IPS-18a (cell line): Measurements from ENCODE around the gene LRRK1.

ENCODE experiments used
- H3K27ac ChIP-seq: one replicate; pipeline ENCODE4 v1.5.1; 2013; ENCODE audit warnings: low read length
- H3K27me3 ChIP-seq: one replicate; pipeline ENCODE4 v1.6.1; 2013; ENCODE audit warnings: mild to moderate bottlenecking, low read length; ENCODE audit not compliant: control insufficient read depth, insufficient read depth
- H3K36me3 ChIP-seq: one replicate; pipeline ENCODE4 v1.6.1; 2013; ENCODE audit warnings: low read depth, low read length; ENCODE audit not compliant: control insufficient read depth
- H3K4me1 ChIP-seq: one replicate; pipeline ENCODE4 v1.6.1; 2013; ENCODE audit warnings: low read depth, low read length; ENCODE audit not compliant: control insufficient read depth
- H3K4me3 ChIP-seq: one replicate; pipeline ENCODE4 v1.5.1; 2013; ENCODE audit warnings: low read length
- H3K9ac ChIP-seq: one replicate; pipeline ENCODE4 v1.6.1; 2013; ENCODE audit warnings: mild to moderate bottlenecking, low read length, moderate library complexity
- H3K9me3 ChIP-seq: one replicate; pipeline ENCODE4 v1.6.1; 2013; ENCODE audit warnings: low read depth, low read length; ENCODE audit not compliant: control insufficient read depth

The LRRK1 gene

GRCh38 chr15:101045236-101045646, 126.1 kb downstream of the LRRK1 start:
- H3K4me3 ChIP-seq = no peak overlapping the region
- H3K4me1 ChIP-seq = peaks cover 23% of the 10 kb centered on the region
- no peak overlapping the region for H3K9ac ChIP-seq
- no peaks in the 10 kb centered on the region for H3K9me3 ChIP-seq
- peaks cover 29% of the 10 kb centered on the region for H3K27me3 ChIP-seq
- no peaks in the 10 kb centered on the region for H3K36me3 ChIP-seq
- no peak overlapping the region for H3K27ac ChIP-seq

GRCh38 chr15:101045835-101046691, 126.9 kb downstream of the LRRK1 start:
- no peaks in the 10 kb centered on the region for H3K9me3 ChIP-seq
- H3K9ac ChIP-seq = no peak overlapping the region
- H3K27ac ChIP-seq = no peak overlapping the region
- peaks cover 23% of the 10 kb centered on the region for H3K4me1 ChIP-seq
- H3K4me3 ChIP-seq = no peak overlapping the region
- no peaks in the 10 kb centered on the region for H3K36me3 ChIP-seq
- H3K27me3 ChIP-seq = peaks cover 29% of the 10 kb centered on the region

GRCh38 chr15:101046826-101047225, 127.7 kb downstream of the LRRK1 start:
- Histone ChIP-seq H3K4me3 (no peak overlapping the region), H3K36me3 (no peaks in the 10 kb centered on the region), H3K9ac (no peak overlapping the region), H3K4me1 (peaks cover 23% of the 10 kb centered on the region), H3K27ac (no peak overlapping the region), H3K27me3 (peaks cover 29% of the 10 kb centered on the region), H3K9me3 (no peaks in the 10 kb centered on the region)

GRCh38 chr15:101047301-101047781, 128.2 kb downstream of the LRRK1 start:
- Histone ChIP-seq H3K4me3 (peak overlapping the region; percentile 17), H3K9me3 (no peaks in the 10 kb centered on the region), H3K4me1 (peaks cover 23% of the 10 kb centered on the region), H3K27ac (no peak overlapping the region), H3K9ac (no peak overlapping the region), H3K27me3 (peaks cover 29% of the 10 kb centered on the region), H3K36me3 (no peaks in the 10 kb centered on the region)

GRCh38 chr15:101048176-101048575, 129.0 kb downstream of the LRRK1 start:
- H3K9ac ChIP-seq = no peak overlapping the region
- H3K9me3 ChIP-seq = no peaks in the 10 kb centered on the region
- peaks cover 29% of the 10 kb centered on the region for H3K27me3 ChIP-seq
- no peak overlapping the region for H3K4me3 ChIP-seq
- no peak overlapping the region for H3K27ac ChIP-seq
- H3K36me3 ChIP-seq = no peaks in the 10 kb centered on the region
- H3K4me1 ChIP-seq = peaks cover 23% of the 10 kb centered on the region

GRCh38 chr15:101048581-101049030, 129.4 kb downstream of the LRRK1 start:
- no peaks in the 10 kb centered on the region for H3K9me3 ChIP-seq
- H3K4me3 ChIP-seq = no peak overlapping the region
- no peak overlapping the region for H3K9ac ChIP-seq
- H3K36me3 ChIP-seq = no peaks in the 10 kb centered on the region
- H3K27ac ChIP-seq = no peak overlapping the region
- peaks cover 29% of the 10 kb centered on the region for H3K27me3 ChIP-seq
- H3K4me1 ChIP-seq = peaks cover 23% of the 10 kb centered on the region

- Histone ChIP-seq H3K4me3 (no peak overlapping the region), H3K9ac (no peak overlapping the region), H3K27me3 (peaks cover 29% of the 10 kb centered on the region), H3K36me3 (no peaks in the 10 kb centered on the region), H3K4me1 (peaks cover 23% of the 10 kb centered on the region), H3K9me3 (no peaks in the 10 kb centered on the region), H3K27ac (no peak overlapping the region)
These were observed 130.1 kb downstream of the LRRK1 start for GRCh38 chr15:101049282-101049681.

GRCh38 chr15:101049856-101050622, 130.9 kb downstream of the LRRK1 start:
- H3K9ac ChIP-seq = no peak overlapping the region
- peaks cover 29% of the 10 kb centered on the region for H3K27me3 ChIP-seq
- H3K4me3 ChIP-seq = no peak overlapping the region
- no peaks in the 10 kb centered on the region for H3K9me3 ChIP-seq
- H3K27ac ChIP-seq = no peak overlapping the region
- H3K4me1 ChIP-seq = peaks cover 23% of the 10 kb centered on the region
- H3K36me3 ChIP-seq = no peaks in the 10 kb centered on the region

GRCh38 chr15:101050623-101051290, 131.6 kb downstream of the LRRK1 start:
- Histone ChIP-seq H3K4me3 (no peak overlapping the region), H3K27ac (no peak overlapping the region), H3K9ac (no peak overlapping the region), H3K9me3 (no peaks in the 10 kb centered on the region), H3K27me3 (peaks cover 26% of the 10 kb centered on the region), H3K36me3 (no peaks in the 10 kb centered on the region), H3K4me1 (peaks cover 23% of the 10 kb centered on the region)

- Histone ChIP-seq H3K4me3 (no peak overlapping the region), H3K27ac (no peak overlapping the region)
These were observed 132.3 kb downstream of the LRRK1 start for GRCh38 chr15:101051291-101052030.

More at GRCh38 chr15:101051291-101052030, 132.3 kb downstream of the LRRK1 start:
- H3K4me1 ChIP-seq = peaks cover 22% of the 10 kb centered on the region
- no peak overlapping the region for H3K9ac ChIP-seq
- H3K27me3 ChIP-seq = peaks cover 19% of the 10 kb centered on the region
- H3K9me3 ChIP-seq = no peaks in the 10 kb centered on the region
- no peaks in the 10 kb centered on the region for H3K36me3 ChIP-seq
